ENCODE results near the gene VDR.

Gene VDR

DNA sequence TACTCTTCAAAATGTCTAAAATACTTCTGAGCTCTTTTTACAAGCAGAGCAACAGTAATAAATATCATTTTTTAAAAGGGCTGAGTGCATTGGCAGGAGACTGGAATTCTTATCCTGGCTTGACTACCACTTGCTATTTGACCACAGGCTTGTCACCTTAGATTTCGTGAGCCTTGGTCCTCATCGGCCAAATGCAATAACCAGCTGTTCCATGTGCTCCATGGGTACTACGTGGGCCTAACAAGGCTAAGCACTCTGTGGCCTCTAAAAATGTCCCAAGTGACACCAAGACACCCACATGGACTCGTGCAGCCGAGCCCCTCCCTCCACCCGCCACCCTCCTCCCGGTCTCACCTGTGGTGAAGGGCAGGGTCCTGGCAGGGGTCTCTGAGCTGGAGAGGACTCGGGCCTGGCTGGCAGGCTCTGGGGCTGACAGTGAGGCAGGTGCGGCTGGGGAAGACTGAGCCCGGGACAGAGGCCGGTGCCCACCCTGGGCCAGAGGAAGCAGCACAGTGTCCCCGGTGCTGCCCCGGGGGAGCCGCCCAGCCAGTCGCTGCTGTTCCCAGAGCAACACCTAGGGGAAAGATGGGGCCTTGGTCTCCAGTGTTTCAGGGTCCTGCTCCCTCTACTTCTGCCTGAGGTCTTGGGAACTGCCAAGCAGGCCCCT is 111.6 kb downstream of the VDR start:
- no peak for DNase-seq (ENCODE audit: low read depth)

DNA sequence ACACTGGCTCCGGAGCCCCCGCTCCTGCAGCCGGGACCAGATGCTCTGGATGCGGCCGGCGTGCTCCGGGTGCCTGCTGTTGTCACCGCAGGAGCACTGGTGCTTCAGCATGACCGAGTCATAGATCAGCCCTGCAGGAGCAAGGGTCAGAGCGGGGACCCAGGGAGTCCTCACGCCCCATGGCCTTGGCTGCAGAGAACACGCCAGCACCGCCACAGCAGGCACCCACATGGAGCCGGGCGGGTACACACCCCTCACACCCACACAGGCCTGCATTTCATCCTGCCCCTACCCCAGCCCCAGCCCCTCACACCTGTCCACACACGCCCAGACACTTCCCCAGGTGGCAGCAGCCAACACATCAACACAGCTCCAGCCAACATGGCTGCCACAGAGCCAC is 112.9 kb downstream of the VDR start:
- DNase-seq (ENCODE audit: low read depth): no peak
